CD4-positive, alpha-beta T cell (primary cell): ENCODE measurements around the gene ATG7. TPM values are rescaled to one million over a fixed set of nuclear protein-coding genes. Genes with fewer than 3 reads are reported as not detected.

ENCODE experiments used
- ATAC-seq: fragments of 200-7000 bp; cut with Tn5 transposase; one replicate; pipeline ENCODE4 v1.10.0; 2022; ENCODE audit warnings: mild to moderate bottlenecking; ENCODE audit not compliant: poor library complexity
- CTCF ChIA-PET: fragments of 350-600 bp; sonication (Branson Sonifier 250); formaldehyde crosslinking; loops from one replicate; lab custom pipeline; 2021; ENCODE audit warnings: antibody characterized with exemption, inconsistent platforms; lab: Charles Lee
- POLR2A ChIA-PET: fragments of 350-600 bp; sonication (Branson Sonifier 250); formaldehyde crosslinking; loops from one replicate; lab custom pipeline; 2021; ENCODE audit warnings: antibody characterized with exemption, inconsistent platforms; lab: Charles Lee
- DNase-seq, 14 experiments: peaks; one replicate each; pipeline ENCODE4 v3.0.0-alpha.2; 2013 to 2020; ENCODE audit warnings: mixed read lengths in 2 of 14
- H3K27ac ChIP-seq, 2 donors: one replicate each; pipeline versions ENCODE4 v1.5.1 to v1.7.0; 2013; ENCODE audit warnings: low read length in 2 of 2, low read depth in 1 of 2, mild to moderate bottlenecking in 1 of 2
- H3K27me3 ChIP-seq, 2 experiments: 1 replicate in 1 of 2; 2 replicates in 1 of 2; pipeline versions ENCODE4 v1.6.1 to v1.7.0; 2013; ENCODE audit warnings: low read length in 2 of 2, control low read depth in 1 of 2, mild to moderate bottlenecking in 1 of 2, moderate library complexity in 1 of 2; ENCODE audit not compliant: insufficient read depth in 2 of 2, control insufficient read depth in 1 of 2
- H3K36me3 ChIP-seq: one replicate; pipeline ENCODE4 v1.6.1; 2013; ENCODE audit warnings: low read length, control low read depth; ENCODE audit not compliant: insufficient read depth
- H3K4me1 ChIP-seq: one replicate; pipeline ENCODE4 v1.6.1; 2013; ENCODE audit warnings: low read length, control low read depth; ENCODE audit not compliant: insufficient read depth
- H3K4me3 ChIP-seq: one replicate; pipeline ENCODE4 v1.5.1; 2013; ENCODE audit warnings: mild to moderate bottlenecking, low read length, moderate library complexity
- H3K9me3 ChIP-seq, 2 experiments: 1 replicate in 1 of 2; 2 replicates in 1 of 2; pipeline versions ENCODE4 v1.6.1 to v1.7.0; 2013; ENCODE audit warnings: low read length in 2 of 2, mild to moderate bottlenecking in 2 of 2, control low read depth in 1 of 2, moderate library complexity in 1 of 2; ENCODE audit not compliant: control insufficient read depth in 1 of 2, insufficient read depth in 1 of 2
- H3K27ac Mint-ChIP-seq: one replicate; pipeline ENCODE4 v1.8.0; 2020; ENCODE audit warnings: mixed read lengths
- H3K27me3 Mint-ChIP-seq: one replicate; pipeline ENCODE4 v1.8.0; 2021; ENCODE audit warnings: mixed read lengths
- H3K36me3 Mint-ChIP-seq: one replicate; pipeline ENCODE4 v1.8.0; 2021; ENCODE audit warnings: low read depth, mixed read lengths
- H3K4me1 Mint-ChIP-seq: one replicate; pipeline ENCODE4 v1.8.0; 2021; ENCODE audit warnings: low read depth, mixed read lengths
- H3K4me3 Mint-ChIP-seq: one replicate; pipeline ENCODE4 v1.8.0; 2020; ENCODE audit warnings: mild to moderate bottlenecking, mixed read lengths
- H3K9me3 Mint-ChIP-seq: one replicate; pipeline ENCODE4 v1.8.0; 2020; ENCODE audit warnings: mixed read lengths
- CTCF ChIP-seq: fragments of 200-600 bp; IDR thresholded peaks from one replicate; pipeline ENCODE4 v1.8.0; 2022; ENCODE audit warnings: antibody characterized with exemption, mild to moderate bottlenecking
- intact Hi-C, 2 experiments: fragments of 100-400 bp; cut with DNase I in 1 of 2; cut with micrococcal nuclease in 1 of 2; formaldehyde crosslinking; loops; one replicate each; pipeline versions ENCODE4 v1.15.1 to v1.9.0; 2023 to 2025; cut with DNase I, micrococcal nuclease
- total RNA-seq, 174 experiments: library from RNA in 2 of 174; stranded (reverse) in 2 of 174; gene quantifications; one replicate each; pipeline ENCODE4 v1.2.3 and lab custom pipeline; 2021 to 2026

ATG7 gene
- total RNA-seq, 2 experiments from 2014 or later, result 21.4 to 25.7 TPM

GRCh38 chr3:11582191-11582968, 310.2 kb downstream of the ATG7 start:
- intact Hi-C loops, result loop anchor here (5.0 kb wide), 2 partner anchors 55 to 60 kb away; partner anchors contain the start of gene VGLL4 (in 1 of the 2)
- POLR2A ChIA-PET, result interaction anchor here (0.8 kb wide), 1 partner anchor 56 kb away, joined by 3 read pairs; no protein-coding TSS in a partner anchor
- Mint-ChIP-seq H3K9me3 (no peaks in the 10 kb centered on the region), H3K4me3 (peak overlapping the region; percentile 77), H3K4me1 (peaks cover 84% of the 10 kb centered on the region), H3K27me3 (no peaks in the 10 kb centered on the region), H3K36me3 (peaks cover 20% of the 10 kb centered on the region), H3K27ac (peak overlapping the region; percentile 29)
- CTCF ChIA-PET, result no interaction called here
- no peaks in the 10 kb centered on the region for H3K27me3 ChIP-seq
- H3K36me3 ChIP-seq, result no peaks in the 10 kb centered on the region
- no peak for TF ChIP-seq CTCF
- no peaks in the 10 kb centered on the region for H3K9me3 ChIP-seq
- no peak for DNase-seq
- H3K27ac ChIP-seq, result no peak overlapping the region
- ATAC-seq, result no peak
- H3K4me1 ChIP-seq, result peaks cover 17% of the 10 kb centered on the region
- H3K4me3 ChIP-seq, result peak overlapping the region; percentile 20

- H3K4me1 Mint-ChIP-seq, result peaks cover 84% of the 10 kb centered on the region
- peaks cover 23% of the 10 kb centered on the region for H3K36me3 Mint-ChIP-seq
- CTCF ChIA-PET, result no interaction called here
- ATAC-seq, result no peak
- H3K36me3 ChIP-seq, result no peaks in the 10 kb centered on the region
- H3K4me1 ChIP-seq, result peaks cover 18% of the 10 kb centered on the region
- TF ChIP-seq CTCF, result no peak
- POLR2A ChIA-PET, result interaction anchor here (0.6 to 0.7 kb wide), 2 partner anchors 60 to 170 kb away, joined by 3 read pairs; partner anchors contain the start of gene VGLL4
- H3K27ac Mint-ChIP-seq, result peak overlapping the region; percentile 29
- H3K27me3 Mint-ChIP-seq, result no peaks in the 10 kb centered on the region
- H3K4me3 ChIP-seq, result no peak overlapping the region
- intact Hi-C loops, result loop anchor here (5.0 kb wide), 2 partner anchors 54 to 59 kb away; partner anchors contain the start of gene VGLL4 (in 1 of the 2)
- no peaks in the 10 kb centered on the region for H3K9me3 ChIP-seq
- no peak overlapping the region for H3K27ac ChIP-seq
- peak overlapping the region; percentile 77 for H3K4me3 Mint-ChIP-seq
- H3K27me3 ChIP-seq, result no peaks in the 10 kb centered on the region
- H3K9me3 Mint-ChIP-seq, result no peaks in the 10 kb centered on the region
- no peak for DNase-seq
These were observed 311.0 kb downstream of the ATG7 start for GRCh38 chr3:11583235-11583634.

- POLR2A ChIA-PET, result interaction anchor here (0.6 to 0.7 kb wide), 2 partner anchors 60 to 169 kb away, joined by 3 read pairs; partner anchors contain the start of gene VGLL4
- Mint-ChIP-seq H3K4me1 (peaks cover 87% of the 10 kb centered on the region), H3K36me3 (peaks cover 27% of the 10 kb centered on the region), H3K27me3 (no peaks in the 10 kb centered on the region), H3K4me3 (no peak overlapping the region), H3K9me3 (no peaks in the 10 kb centered on the region), H3K27ac (peak overlapping the region; percentile 29)
- Histone ChIP-seq H3K36me3 (no peaks in the 10 kb centered on the region), H3K9me3 (no peaks in the 10 kb centered on the region), H3K4me1 (peaks cover 22% of the 10 kb centered on the region), H3K27me3 (no peaks in the 10 kb centered on the region), H3K4me3 (no peak overlapping the region), H3K27ac (no peak overlapping the region)
- intact Hi-C loops, result loop anchor here (5.0 kb wide), 2 partner anchors 54 to 59 kb away; partner anchors contain the start of gene VGLL4 (in 1 of the 2)
- TF ChIP-seq CTCF, result no peak
- no peak for DNase-seq
- CTCF ChIA-PET, result no interaction called here
- ATAC-seq, result no peak
These were observed 311.4 kb downstream of the ATG7 start for GRCh38 chr3:11583638-11584046.
